Mesenchymal stem cell (in vitro differentiated cells and primary cell): ENCODE measurements around the gene PANK4.

Experiments
- DNase-seq: peaks from one replicate; pipeline ENCODE4 v3.0.0-alpha.2; 2013
- H2AFZ ChIP-seq: one replicate; pipeline ENCODE4 v1.6.1; 2013; ENCODE audit warnings: low read depth, mild to moderate bottlenecking, control low read depth, inconsistent platforms, low read length, moderate library complexity
- H2AK5ac ChIP-seq: 2 replicates; pipeline ENCODE4 v1.6.1; 2013; ENCODE audit warnings: low read length, moderate library complexity, mild to moderate bottlenecking, inconsistent platforms; ENCODE audit not compliant: severe bottlenecking
- H2BK120ac ChIP-seq: one replicate; pipeline ENCODE4 v1.6.1; 2013; ENCODE audit warnings: low read depth, mild to moderate bottlenecking, inconsistent platforms, low read length, moderate library complexity
- H2BK12ac ChIP-seq, 2 experiments: one replicate each; pipeline ENCODE4 v1.6.1; 2013; ENCODE audit warnings: inconsistent platforms in 2 of 2, low read length in 2 of 2, mild to moderate bottlenecking in 2 of 2, moderate library complexity in 2 of 2, control low read depth in 1 of 2
- H2BK15ac ChIP-seq: one replicate; pipeline ENCODE4 v1.6.1; 2013; ENCODE audit warnings: mild to moderate bottlenecking, low read depth, inconsistent platforms; ENCODE audit not compliant: poor library complexity, severe bottlenecking
- H2BK5ac ChIP-seq: 2 replicates; pipeline ENCODE4 v1.6.1; 2013; ENCODE audit warnings: low read depth, mild to moderate bottlenecking, low read length, control low read depth, inconsistent platforms; ENCODE audit not compliant: poor library complexity, severe bottlenecking
- H3K14ac ChIP-seq, 2 experiments: one replicate each; pipeline ENCODE4 v1.6.1; 2013; ENCODE audit warnings: inconsistent platforms in 2 of 2, low read length in 2 of 2, control low read depth in 1 of 2, mild to moderate bottlenecking in 1 of 2, moderate library complexity in 1 of 2
- H3K18ac ChIP-seq, 2 experiments: one replicate each; pipeline ENCODE4 v1.6.1; 2013; ENCODE audit warnings: inconsistent platforms in 2 of 2, low read length in 2 of 2, control low read depth in 1 of 2, low read depth in 1 of 2, mild to moderate bottlenecking in 1 of 2
- H3K23ac ChIP-seq, 2 experiments: one replicate each; pipeline ENCODE4 v1.6.1; 2013; ENCODE audit warnings: inconsistent platforms in 2 of 2, low read length in 2 of 2, mild to moderate bottlenecking in 2 of 2, moderate library complexity in 2 of 2, control low read depth in 1 of 2
- H3K27ac ChIP-seq: 2 replicates; pipeline ENCODE4 v1.5.1; 2013; ENCODE audit warnings: mild to moderate bottlenecking, moderate library complexity, low read length, control low read depth, inconsistent platforms; ENCODE audit not compliant: poor library complexity, severe bottlenecking
- H3K27me3 ChIP-seq, 2 experiments: 2 replicates each; pipeline versions ENCODE4 v1.6.1 to v1.7.0; 2013; ENCODE audit warnings: low read length in 2 of 2, mild to moderate bottlenecking in 2 of 2, moderate library complexity in 2 of 2, control low read depth in 1 of 2, inconsistent platforms in 1 of 2; ENCODE audit not compliant: control insufficient read depth in 1 of 2, insufficient read depth in 1 of 2
- H3K36me3 ChIP-seq, 2 experiments: 2 replicates each; pipeline versions ENCODE4 v1.6.1 to v1.7.0; 2013; ENCODE audit warnings: low read length in 2 of 2, control low read depth in 1 of 2, inconsistent platforms in 1 of 2, low read depth in 1 of 2, mild to moderate bottlenecking in 1 of 2; ENCODE audit not compliant: insufficient read depth in 2 of 2, control insufficient read depth in 1 of 2
- H3K4ac ChIP-seq, 2 experiments: one replicate each; pipeline ENCODE4 v1.6.1; 2013; ENCODE audit warnings: inconsistent platforms in 2 of 2, low read length in 2 of 2, mild to moderate bottlenecking in 2 of 2, moderate library complexity in 2 of 2, control low read depth in 1 of 2, low read depth in 1 of 2
- H3K4me1 ChIP-seq: 2 replicates; pipeline ENCODE4 v1.6.1; 2013; ENCODE audit warnings: low read depth, low read length, control low read depth; ENCODE audit not compliant: control insufficient read depth, insufficient read depth
- H3K4me2 ChIP-seq: 2 replicates; pipeline ENCODE4 v1.6.1; 2013; ENCODE audit warnings: low read length, mild to moderate bottlenecking, inconsistent platforms; ENCODE audit not compliant: poor library complexity, severe bottlenecking
- H3K4me3 ChIP-seq, 2 experiments: 2 replicates each; pipeline versions ENCODE4 v1.5.1 to v1.7.0; 2013; ENCODE audit warnings: low read length in 2 of 2, mild to moderate bottlenecking in 2 of 2, control low read depth in 1 of 2, low read depth in 1 of 2; ENCODE audit not compliant: insufficient read depth in 1 of 2
- H3K79me1 ChIP-seq: replicated peaks from 2 replicates; pipeline ENCODE4 v1.6.1; 2013; ENCODE audit warnings: mild to moderate bottlenecking, control low read depth, low read length, inconsistent platforms; ENCODE audit not compliant: poor library complexity, severe bottlenecking
- H3K9ac ChIP-seq: 2 replicates; pipeline ENCODE4 v1.7.0; 2013; ENCODE audit warnings: mild to moderate bottlenecking, low read length, moderate library complexity
- H3K9me3 ChIP-seq: 2 replicates; pipeline ENCODE4 v1.7.0; 2013; ENCODE audit warnings: mild to moderate bottlenecking, low read length; ENCODE audit not compliant: control insufficient read depth
- H4K8ac ChIP-seq: one replicate; pipeline ENCODE4 v1.6.1; 2013; ENCODE audit warnings: inconsistent platforms, mild to moderate bottlenecking, low read length, moderate library complexity
- H4K91ac ChIP-seq: one replicate; pipeline ENCODE4 v1.6.1; 2013; ENCODE audit warnings: mild to moderate bottlenecking, low read length, inconsistent platforms
- WGBS: methylation state at CpG from one replicate; pipeline ENCODE4 v1.1.7; 2013; ENCODE audit warnings: mixed read lengths; 5-methylcytosine and 5-hydroxymethylcytosine counted together

The PANK4 gene

GRCh38 chr1:2560299-2561073, 34.1 kb upstream of the PANK4 start:
- no peak for DNase-seq
- Histone ChIP-seq H4K91ac (no peak overlapping the region), H2AK5ac (no peak overlapping the region), H3K18ac (no peak overlapping the region), H2BK12ac (no peak overlapping the region), H3K27me3 (peaks cover 0 to 4% of the 10 kb centered on the region in 2 experiments), H3K36me3 (peaks cover 42 to 52% of the 10 kb centered on the region in 2 experiments), H3K23ac (no peak overlapping the region), H3K79me1 (peaks cover 14% of the 10 kb centered on the region), H3K9ac (no peak overlapping the region), H3K4me3 (no peak overlapping the region), H4K8ac (no peak overlapping the region), H2BK15ac (peak overlapping the region; percentile 31), H2BK120ac (no peak overlapping the region), H2BK5ac (no peak overlapping the region), H3K14ac (no peak overlapping the region), H3K9me3 (no peaks in the 10 kb centered on the region), H2AFZ (no peak overlapping the region), H3K4me2 (no peak overlapping the region), H3K4me1 (peaks cover 27% of the 10 kb centered on the region), H3K4ac (no peak overlapping the region), H3K27ac (no peak overlapping the region)
- WGBS, result 79% methylated on average over 15 of the region's 15 CpGs

DNA sequence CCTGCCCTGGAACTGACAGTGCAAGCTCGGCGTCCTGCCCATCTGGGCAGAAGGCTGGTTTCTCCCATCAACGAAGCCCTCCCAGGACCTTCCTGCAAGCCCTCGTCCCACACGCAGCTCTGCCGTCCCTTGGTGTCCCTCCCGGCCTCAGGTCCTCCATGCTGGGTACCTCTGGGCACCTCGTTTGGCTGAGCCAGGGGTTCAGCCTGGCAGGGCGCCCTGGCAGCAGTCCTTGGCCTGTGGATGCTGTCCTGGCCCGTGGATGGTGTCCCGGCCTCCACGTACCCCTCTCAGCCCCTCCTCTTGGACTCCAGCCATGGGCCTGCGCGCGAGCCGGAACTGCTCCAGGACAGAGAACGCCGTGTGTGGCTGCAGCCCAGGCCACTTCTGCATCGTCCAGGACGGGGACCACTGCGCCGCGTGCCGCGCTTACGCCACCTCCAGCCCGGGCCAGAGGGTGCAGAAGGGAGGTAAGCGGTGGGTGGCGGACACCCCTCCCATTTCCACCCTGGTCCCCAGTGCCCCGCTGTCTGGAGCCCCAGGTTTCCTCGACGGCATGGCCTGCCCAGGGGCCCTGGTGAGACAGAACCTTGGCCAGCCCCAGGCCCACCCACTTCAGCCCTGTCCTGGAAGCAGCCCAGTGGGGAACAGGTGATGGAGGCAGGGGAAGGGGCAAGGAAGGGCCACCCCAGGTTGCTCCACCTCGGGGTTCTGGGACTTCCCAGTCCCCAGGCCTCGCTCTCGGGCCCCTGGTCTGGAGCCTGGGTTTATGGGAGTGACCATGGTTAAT, 33.3 kb upstream of the PANK4 start:
- no peak overlapping the region for H3K9ac ChIP-seq
- H3K14ac ChIP-seq, result no peak overlapping the region
- H2BK12ac ChIP-seq, result no peak overlapping the region
- H4K91ac ChIP-seq, result no peak overlapping the region
- H3K4me1 ChIP-seq, result peaks cover 35% of the 10 kb centered on the region
- no peak overlapping the region for H2BK15ac ChIP-seq
- H3K27ac ChIP-seq, result no peak overlapping the region
- no peak overlapping the region for H3K18ac ChIP-seq
- H3K23ac ChIP-seq, result no peak overlapping the region
- no peak overlapping the region for H2AFZ ChIP-seq
- no peaks in the 10 kb centered on the region for H3K9me3 ChIP-seq
- no peak overlapping the region for H2BK5ac ChIP-seq
- peaks cover 14% of the 10 kb centered on the region for H3K79me1 ChIP-seq
- H2AK5ac ChIP-seq, result no peak overlapping the region
- whole genome bisulfite sequencing, result 83% methylated on average over 32 of the region's 35 CpGs
- H3K36me3 ChIP-seq, result peaks cover 42 to 52% of the 10 kb centered on the region in 2 experiments
- H3K4ac ChIP-seq, result no peak overlapping the region
- no peak overlapping the region for H4K8ac ChIP-seq
- H3K4me2 ChIP-seq, result no peak overlapping the region
- H3K4me3 ChIP-seq, result no peak overlapping the region
- no peaks in the 10 kb centered on the region for H3K27me3 ChIP-seq
- H2BK120ac ChIP-seq, result no peak overlapping the region
- DNase-seq, result no peak

DNA sequence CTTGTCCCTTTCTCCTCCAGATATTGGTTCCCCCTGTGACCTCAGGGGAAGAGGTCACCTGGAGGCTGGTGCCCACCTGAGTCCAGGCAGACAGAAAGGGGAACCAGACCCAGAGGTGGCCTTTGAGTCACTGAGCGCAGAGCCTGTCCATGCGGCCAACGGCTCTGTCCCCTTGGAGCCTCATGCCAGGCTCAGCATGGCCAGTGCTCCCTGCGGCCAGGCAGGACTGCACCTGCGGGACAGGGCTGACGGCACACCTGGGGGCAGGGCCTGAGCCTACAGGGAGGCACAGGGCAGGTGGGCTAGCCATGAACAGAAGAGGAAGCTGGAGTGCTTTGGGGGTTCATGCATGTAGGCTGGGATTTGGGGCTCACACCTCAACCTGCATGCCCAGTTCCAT, 32.5 kb upstream of the PANK4 start:
- Histone ChIP-seq H3K27ac (no peak overlapping the region), H3K14ac (no peak overlapping the region), H2BK15ac (no peak overlapping the region), H3K36me3 (peaks cover 41 to 52% of the 10 kb centered on the region in 2 experiments), H3K4me2 (no peak overlapping the region), H2AK5ac (no peak overlapping the region), H3K4me1 (peaks cover 42% of the 10 kb centered on the region), H2BK120ac (no peak overlapping the region), H3K4ac (no peak overlapping the region), H3K79me1 (peaks cover 14% of the 10 kb centered on the region), H3K9me3 (no peaks in the 10 kb centered on the region), H3K4me3 (no peak overlapping the region), H3K27me3 (no peaks in the 10 kb centered on the region), H4K8ac (no peak overlapping the region), H3K9ac (no peak overlapping the region), H3K18ac (no peak overlapping the region), H2BK12ac (no peak overlapping the region), H4K91ac (no peak overlapping the region), H2BK5ac (no peak overlapping the region), H3K23ac (no peak overlapping the region), H2AFZ (no peak overlapping the region)
- no peak for DNase-seq
- WGBS, result 86% methylated on average over 6 of the region's 6 CpGs

- Histone ChIP-seq H3K14ac (no peak overlapping the region), H4K8ac (no peak overlapping the region), H2BK5ac (no peak overlapping the region), H2AK5ac (no peak overlapping the region), H3K4me3 (peak overlapping the region in 1 of 2 experiments; percentile 7), H2BK12ac (no peak overlapping the region), H3K27me3 (no peaks in the 10 kb centered on the region), H2BK15ac (no peak overlapping the region), H3K27ac (no peak overlapping the region), H3K79me1 (peaks cover 14% of the 10 kb centered on the region), H3K9ac (no peak overlapping the region), H3K23ac (no peak overlapping the region), H4K91ac (no peak overlapping the region), H2AFZ (no peak overlapping the region), H3K9me3 (no peaks in the 10 kb centered on the region), H3K4ac (no peak overlapping the region), H3K4me2 (no peak overlapping the region), H3K18ac (no peak overlapping the region), H2BK120ac (no peak overlapping the region), H3K4me1 (peaks cover 42% of the 10 kb centered on the region), H3K36me3 (peaks cover 37 to 52% of the 10 kb centered on the region in 2 experiments)
- DNase-seq, result no peak
- 82% methylated on average over 12 of the region's 12 CpGs for WGBS
Observed at GRCh38 chr1:2558420-2558819, 32.0 kb upstream of the PANK4 start.
